ENCODE results near the gene TTC9B. TPM values are rescaled to one million over a fixed set of nuclear protein-coding genes. Genes with fewer than 3 reads are reported as not detected.

The TTC9B gene
- total RNA-seq, 4 donors from 2014 or later = not detected

GRCh38 chr19:40232949-40233810 lies 15.0 kb upstream of the TTC9B start:
- no peak overlapping the region for H3K4me3 ChIP-seq
- H3K9me3 ChIP-seq = no peaks in the 10 kb centered on the region
- H3K27me3 ChIP-seq = no peaks in the 10 kb centered on the region
- H3K27ac ChIP-seq = no peak overlapping the region
- TF ChIP-seq POLR2A (IDR thresholded peaks at IDR 0.05) (no peak), POLR2AphosphoS5 (IDR thresholded peaks at IDR 0.05) (no peak)
- no peaks in the 10 kb centered on the region for H3K4me1 ChIP-seq
- peaks cover 59% of the 10 kb centered on the region for H3K36me3 ChIP-seq
- WGBS = 86% methylated on average over 19 of the region's 25 CpGs
- DNase-seq (ENCODE audit: low spot score in 2 of 2) = no peak

DNA sequence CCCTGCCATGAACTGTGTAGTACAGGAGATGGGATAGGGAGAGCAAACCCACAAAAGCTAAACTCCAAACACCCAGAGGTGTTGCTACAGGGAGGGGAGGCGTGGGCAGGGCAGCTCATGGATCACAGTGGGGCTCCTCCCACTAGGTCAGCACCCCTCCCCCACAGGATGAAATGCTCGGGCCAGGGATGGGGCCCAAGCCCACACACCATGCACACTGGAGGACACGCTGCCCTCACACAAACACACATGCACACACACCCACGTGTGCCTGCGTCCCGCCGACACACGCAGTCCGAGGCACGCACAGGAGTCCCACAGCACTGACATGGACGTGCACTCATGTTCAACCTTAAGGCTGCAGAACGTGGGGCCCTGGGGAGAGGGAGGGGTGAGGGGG lies 14.3 kb upstream of the TTC9B start:
- no peak for TF ChIP-seq EP300 (IDR thresholded peaks at IDR 0.05)
- TF ChIP-seq POLR2A (IDR thresholded peaks at IDR 0.05) = no peak
- TF ChIP-seq CTCF (IDR thresholded peaks at IDR 0.05) = no peak
- no peak for TF ChIP-seq POLR2AphosphoS5 (IDR thresholded peaks at IDR 0.05)
- H3K9me3 ChIP-seq = no peaks in the 10 kb centered on the region
- 100% methylated on average over 1 of the region's 12 CpGs for WGBS
- no peak overlapping the region for H3K27ac ChIP-seq
- H3K27me3 ChIP-seq = peaks cover under 1% of the 10 kb centered on the region
- peaks cover 52% of the 10 kb centered on the region for H3K36me3 ChIP-seq
- H3K4me3 ChIP-seq = no peak overlapping the region
- no peaks in the 10 kb centered on the region for H3K4me1 ChIP-seq
- DNase-seq (ENCODE audit: low spot score in 2 of 2) = no peak

DNA sequence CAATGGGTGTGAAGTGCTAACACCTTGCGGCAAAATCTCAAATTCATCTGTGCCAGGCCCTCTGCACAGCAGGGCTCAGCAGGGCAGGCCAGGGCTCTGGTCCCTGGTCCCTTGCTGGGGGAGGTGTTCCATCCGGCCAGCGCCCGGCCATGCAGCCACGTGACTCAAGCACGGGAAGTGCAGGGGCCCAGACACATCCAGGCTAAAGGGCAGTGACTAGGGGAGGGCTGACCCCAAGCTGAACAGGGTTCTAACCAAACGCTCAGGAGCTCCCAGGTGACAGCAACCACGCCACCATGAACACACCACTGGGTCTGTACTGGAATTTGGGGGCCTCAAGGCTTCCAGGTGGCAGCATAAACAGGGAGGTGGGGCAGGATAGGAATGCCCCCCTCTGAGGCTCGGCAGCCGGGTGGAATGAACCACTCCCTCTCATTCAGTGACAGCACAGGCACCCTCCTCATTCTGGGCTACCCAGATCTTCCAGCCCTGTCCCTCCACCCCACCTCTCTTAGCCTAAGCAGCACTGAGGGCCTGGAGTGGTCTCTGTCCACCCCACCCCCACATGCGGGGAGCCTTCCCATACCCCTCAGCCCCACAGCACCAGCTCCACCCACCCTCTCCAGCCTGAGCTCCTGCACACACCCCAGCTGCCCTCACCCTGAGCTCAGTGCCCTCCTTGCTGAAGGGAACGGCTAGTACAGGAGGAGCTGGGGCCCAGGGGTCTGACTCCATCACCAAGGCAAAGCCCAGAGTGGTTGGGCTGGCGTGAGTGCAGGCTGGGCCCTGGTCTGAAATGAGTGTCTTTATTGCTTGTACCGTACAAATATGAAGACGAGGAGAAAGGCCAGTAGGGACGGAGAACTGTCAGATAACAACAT lies 13.6 kb upstream of the TTC9B start:
- TF ChIP-seq CTCF (IDR thresholded peaks at IDR 0.05) (no peak), POLR2A (IDR thresholded peaks at IDR 0.05) (no peak), POLR2AphosphoS5 (IDR thresholded peaks at IDR 0.05) (no peak), EP300 (IDR thresholded peaks at IDR 0.05) (no peak)
- H3K4me1 ChIP-seq = peaks cover 2% of the 10 kb centered on the region
- peaks cover 45% of the 10 kb centered on the region for H3K36me3 ChIP-seq
- no peaks in the 10 kb centered on the region for H3K9me3 ChIP-seq
- no peak overlapping the region for H3K27ac ChIP-seq
- H3K4me3 ChIP-seq = no peak overlapping the region
- peaks cover 7% of the 10 kb centered on the region for H3K27me3 ChIP-seq
- WGBS = 74% methylated on average over 13 of the region's 16 CpGs
- no peak for DNase-seq (ENCODE audit: low spot score in 2 of 2)

- Histone ChIP-seq H3K36me3 (peaks cover 38% of the 10 kb centered on the region), H3K4me3 (no peak overlapping the region), H3K27ac (no peak overlapping the region), H3K9me3 (no peaks in the 10 kb centered on the region), H3K27me3 (peaks cover 14% of the 10 kb centered on the region), H3K4me1 (peaks cover 9% of the 10 kb centered on the region)
- 81% methylated on average over 6 of the region's 6 CpGs for whole genome bisulfite sequencing
- no peak for DNase-seq (ENCODE audit: low spot score in 2 of 2)
- no peak for TF ChIP-seq EP300 (IDR thresholded peaks at IDR 0.05)
- TF ChIP-seq POLR2AphosphoS5 (IDR thresholded peaks at IDR 0.05) = no peak
- no peak for TF ChIP-seq POLR2A (IDR thresholded peaks at IDR 0.05)
- TF ChIP-seq CTCF (IDR thresholded peaks at IDR 0.05) = no peak
These were observed 12.9 kb upstream of the TTC9B start for GRCh38 chr19:40231057-40231456.

GRCh38 chr19:40229926-40230417 lies 11.8 kb upstream of the TTC9B start:
- TF ChIP-seq POLR2AphosphoS5 (IDR thresholded peaks at IDR 0.05) (no peak), EP300 (IDR thresholded peaks at IDR 0.05) (no peak), POLR2A (IDR thresholded peaks at IDR 0.05) (no peak), CTCF (IDR thresholded peaks at IDR 0.05) (no peak)
- Histone ChIP-seq H3K36me3 (peaks cover 27% of the 10 kb centered on the region), H3K4me3 (no peak overlapping the region), H3K27me3 (peaks cover 19% of the 10 kb centered on the region), H3K27ac (no peak overlapping the region), H3K4me1 (peaks cover 15% of the 10 kb centered on the region), H3K9me3 (no peaks in the 10 kb centered on the region)
- DNase-seq (ENCODE audit: low spot score in 2 of 2) = no peak
- WGBS = 65% methylated on average over 4 of the region's 4 CpGs
